Hepatocyte (in vitro differentiated cells): ENCODE data around the gene FNDC3B. TPM values are rescaled to one million over a fixed set of nuclear protein-coding genes. Genes with fewer than 3 reads are reported as not detected.
A peak's percentile ranks its signal among the peaks of the same experiment; 100 is the strongest.

Experiments
- DNase-seq: peaks from one replicate; pipeline ENCODE4 v3.0.0-alpha.2; 2016; ENCODE audit warnings: low spot score
- H2AFZ ChIP-seq: fragments of 200-600 bp; sonication (generic); 2 replicates; pipeline ENCODE4 v1.6.0; 2016; ENCODE audit warnings: antibody characterized with exemption, mild to moderate bottlenecking
- H3K27ac ChIP-seq: fragments of 200-600 bp; sonication (generic); 2 replicates; pipeline ENCODE4 v1.5.1; 2016; ENCODE audit warnings: mild to moderate bottlenecking
- H3K27me3 ChIP-seq: fragments of 200-600 bp; sonication (generic); 2 replicates; pipeline ENCODE4 v1.6.1; 2016
- H3K36me3 ChIP-seq: fragments of 200-600 bp; sonication (generic); replicated peaks from 2 replicates; pipeline ENCODE4 v1.5.1; 2016; ENCODE audit warnings: low read depth; ENCODE audit not compliant: insufficient read depth
- H3K4me1 ChIP-seq: fragments of 200-600 bp; sonication (generic); 2 replicates; pipeline ENCODE4 v1.5.1; 2016; ENCODE audit warnings: mild to moderate bottlenecking, moderate library complexity; ENCODE audit not compliant: insufficient read depth
- H3K4me2 ChIP-seq: fragments of 200-600 bp; sonication (generic); 2 replicates; pipeline ENCODE4 v1.6.0; 2016
- H3K4me3 ChIP-seq: fragments of 200-600 bp; sonication (generic); 2 replicates; pipeline ENCODE4 v1.5.1; 2016; ENCODE audit warnings: mild to moderate bottlenecking
- H3K79me2 ChIP-seq: fragments of 200-600 bp; sonication (generic); 2 replicates; pipeline ENCODE4 v1.6.0; 2017; ENCODE audit warnings: mild to moderate bottlenecking
- H3K9me2 ChIP-seq: fragments of 200-600 bp; sonication (generic); replicated peaks from 2 replicates; pipeline ENCODE4 v1.6.0; 2017; ENCODE audit warnings: mild to moderate bottlenecking; ENCODE audit not compliant: insufficient read depth
- H3K9me3 ChIP-seq: fragments of 200-600 bp; sonication (generic); 2 replicates; pipeline ENCODE4 v1.5.1; 2016; ENCODE audit warnings: low read depth, mild to moderate bottlenecking
- H4K20me1 ChIP-seq: fragments of 200-600 bp; sonication (generic); 2 replicates; pipeline ENCODE4 v1.6.0; 2016; ENCODE audit warnings: mild to moderate bottlenecking; ENCODE audit not compliant: insufficient read depth, poor library complexity, severe bottlenecking
- CTCF ChIP-seq: fragments of 200-600 bp; sonication (generic); IDR thresholded peaks from 2 replicates; pipeline ENCODE4 v1.5.1; 2016; ENCODE audit warnings: antibody characterized with exemption, mild to moderate bottlenecking; ENCODE audit not compliant: poor library complexity
- EZH2 ChIP-seq: fragments of 200-600 bp; sonication (generic); IDR thresholded peaks from 2 replicates; pipeline ENCODE4 v1.6.1; 2016; ENCODE audit warnings: antibody characterized with exemption, mild to moderate bottlenecking, borderline replicate concordance
- EZH2phosphoT487 ChIP-seq: fragments of 200-600 bp; sonication (generic); IDR thresholded peaks from one replicate; pipeline ENCODE4 v1.6.1; 2018; ENCODE audit warnings: antibody characterized with exemption, mild to moderate bottlenecking, low read depth, moderate library complexity; ENCODE audit not compliant: unreplicated experiment, severe bottlenecking
- WGBS: methylation state at CpG from one replicate; pipeline ENCODE4 v1.1.6; 2016; ENCODE audit warnings: low lambda C conversion rate; ENCODE audit errors: missing lambda C conversion rate; 5-methylcytosine and 5-hydroxymethylcytosine counted together
- polyA plus RNA-seq: library from polyadenylated mRNA; unstranded; fragments of >200 nt; fragmentation: Nextera tagmentation; extraction: Ambion mirVana; gene quantifications from 2 replicates; pipeline ENCODE4 v1.2.1, GENCODE V29; 2016
- total RNA-seq: library from RNA; depleted of rRNA; stranded (reverse); fragments of >200 nt; gene quantifications from 2 replicates; pipeline ENCODE4 v1.2.3, GENCODE V29; 2014

FNDC3B gene
- total and polyA plus RNA-seq, 2 experiments from 2014 or later: 61.2 to 113 TPM

- Histone ChIP-seq H3K4me2 (no peak overlapping the region), H4K20me1 (peaks cover 4% of the 10 kb centered on the region), H3K9me3 (no peaks in the 10 kb centered on the region), H3K4me3 (no peak overlapping the region), H3K27ac (peak overlapping the region; percentile 46), H2AFZ (no peak overlapping the region), H3K27me3 (no peaks in the 10 kb centered on the region), H3K9me2 (no peaks in the 10 kb centered on the region), H3K36me3 (no peaks in the 10 kb centered on the region), H3K79me2 (peaks cover 50% of the 10 kb centered on the region), H3K4me1 (peaks cover 50% of the 10 kb centered on the region)
- 69% methylated on average over 4 of the region's 4 CpGs for WGBS
- no peak for TF ChIP-seq EZH2phosphoT487
- TF ChIP-seq EZH2: no peak
- TF ChIP-seq CTCF: no peak
- peak; percentile 41 for DNase-seq
Measured at GRCh38 chr3:172287937-172288477, 248.6 kb downstream of the FNDC3B start.

- H4K20me1 ChIP-seq: no peaks in the 10 kb centered on the region
- no peaks in the 10 kb centered on the region for H3K27me3 ChIP-seq
- H3K4me2 ChIP-seq: no peak overlapping the region
- H2AFZ ChIP-seq: no peak overlapping the region
- H3K79me2 ChIP-seq: peaks cover 47% of the 10 kb centered on the region
- H3K4me1 ChIP-seq: peaks cover 48% of the 10 kb centered on the region
- TF ChIP-seq CTCF (no peak), EZH2phosphoT487 (no peak), EZH2 (no peak)
- DNase-seq: no peak
- WGBS: 91% methylated on average over 4 of the region's 4 CpGs
- no peak overlapping the region for H3K4me3 ChIP-seq
- no peaks in the 10 kb centered on the region for H3K36me3 ChIP-seq
- H3K27ac ChIP-seq: peak overlapping the region; percentile 46
- no peaks in the 10 kb centered on the region for H3K9me3 ChIP-seq
- H3K9me2 ChIP-seq: no peaks in the 10 kb centered on the region
Measured at GRCh38 chr3:172288651-172289050, 249.3 kb downstream of the FNDC3B start.

- DNase-seq: no peak
- Histone ChIP-seq H4K20me1 (no peaks in the 10 kb centered on the region), H3K79me2 (peaks cover 45% of the 10 kb centered on the region), H2AFZ (no peak overlapping the region), H3K4me3 (no peak overlapping the region), H3K4me1 (peaks cover 45% of the 10 kb centered on the region), H3K27me3 (no peaks in the 10 kb centered on the region), H3K4me2 (no peak overlapping the region), H3K36me3 (no peaks in the 10 kb centered on the region), H3K9me3 (no peaks in the 10 kb centered on the region), H3K9me2 (no peaks in the 10 kb centered on the region), H3K27ac (no peak overlapping the region)
- TF ChIP-seq EZH2phosphoT487 (no peak), CTCF (peak; percentile 35)
- WGBS: 86% methylated on average over 6 of the region's 6 CpGs
Measured at GRCh38 chr3:172289583-172289982, 250.2 kb downstream of the FNDC3B start.

- H4K20me1 ChIP-seq: no peaks in the 10 kb centered on the region
- TF ChIP-seq EZH2: no peak
- no peak for TF ChIP-seq CTCF
- H3K4me1 ChIP-seq: peaks cover 43% of the 10 kb centered on the region
- 66% methylated on average over 7 of the region's 7 CpGs for WGBS
- H2AFZ ChIP-seq: no peak overlapping the region
- H3K27me3 ChIP-seq: no peaks in the 10 kb centered on the region
- H3K36me3 ChIP-seq: no peaks in the 10 kb centered on the region
- H3K27ac ChIP-seq: no peak overlapping the region
- no peak overlapping the region for H3K4me3 ChIP-seq
- H3K9me2 ChIP-seq: no peaks in the 10 kb centered on the region
- no peak overlapping the region for H3K4me2 ChIP-seq
- H3K9me3 ChIP-seq: no peaks in the 10 kb centered on the region
- DNase-seq: no peak
- peaks cover 40% of the 10 kb centered on the region for H3K79me2 ChIP-seq
Measured at GRCh38 chr3:172290457-172290856, 251.1 kb downstream of the FNDC3B start.
